Stimulated activated CD8-positive, alpha-beta memory T cell treated with anti-CD3 and anti-CD28 coated beads, Interleukin-15, amount 100 ng/mL, for 24 hours (primary cell): ENCODE measurements around the gene SACS.
A peak's percentile ranks its signal among the peaks of the same experiment; 100 is the strongest.
"Not testable (repeated sequence)": the region's sequence is repeated elsewhere in the genome, so short reads cannot be mapped to it uniquely, and the experiment has no call there.

Experiments used
- DNase-seq: peaks from one replicate; pipeline ENCODE4 v3.0.0-alpha.2; 2020; ENCODE audit warnings: low read depth

Gene SACS

GRCh38 chr13:23414682-23415081 is 18.8 kb downstream of the SACS start:
- DNase-seq, result no peak

GRCh38 chr13:23411706-23412105 is 21.8 kb downstream of the SACS start:
- no peak for DNase-seq

- no peak for DNase-seq
These were observed 22.3 kb downstream of the SACS start for GRCh38 chr13:23411220-23411619.

GRCh38 chr13:23408026-23408425 is 25.5 kb downstream of the SACS start:
- no peak for DNase-seq

- DNase-seq, result not testable (repeated sequence)
These were observed 32.3 kb downstream of the SACS start for GRCh38 chr13:23401156-23401555.

- no peak for DNase-seq
These were observed 34.2 kb downstream of the SACS start for GRCh38 chr13:23399347-23399746.

GRCh38 chr13:23394821-23395220 is 38.7 kb downstream of the SACS start:
- no peak for DNase-seq

- DNase-seq, result no peak
These were observed 40.4 kb downstream of the SACS start for GRCh38 chr13:23392925-23393645.

- no peak for DNase-seq
These were observed 41.2 kb downstream of the SACS start for GRCh38 chr13:23392313-23392712.

GRCh38 chr13:23391752-23392151 is 41.8 kb downstream of the SACS start:
- no peak for DNase-seq

GRCh38 chr13:23386533-23386932 is 47.0 kb downstream of the SACS start:
- DNase-seq, result no peak

- no peak for DNase-seq
These were observed 47.6 kb downstream of the SACS start for GRCh38 chr13:23385931-23386330.

- DNase-seq, result no peak
These were observed 49.4 kb downstream of the SACS start for GRCh38 chr13:23384111-23384510.

- no peak for DNase-seq
These were observed 50.4 kb downstream of the SACS start for GRCh38 chr13:23383151-23383550.

- DNase-seq, result no peak
These were observed 51.6 kb downstream of the SACS start for GRCh38 chr13:23381866-23382265.

- DNase-seq, result no peak
These were observed 53.0 kb downstream of the SACS start for GRCh38 chr13:23380534-23380933.

- no peak for DNase-seq
These were observed 55.4 kb downstream of the SACS start for GRCh38 chr13:23377983-23378632.

- no peak for DNase-seq
These were observed 55.9 kb downstream of the SACS start for GRCh38 chr13:23377579-23377978.

- DNase-seq, result peak; percentile 98
These were observed 58.2 kb downstream of the SACS start for GRCh38 chr13:23375001-23375971.

GRCh38 chr13:23372264-23372906 is 61.1 kb downstream of the SACS start:
- no peak for DNase-seq

- DNase-seq, result no peak
These were observed 65.6 kb downstream of the SACS start for GRCh38 chr13:23367907-23368306.

- no peak for DNase-seq
These were observed 67.8 kb downstream of the SACS start for GRCh38 chr13:23365652-23366051.
